KMS-11 (cell line): Measurements from ENCODE around the gene FUS.

Experiments
- H2AFZ ChIP-seq: fragments of 200-600 bp; sonication (generic); 2 replicates; pipeline ENCODE4 v1.6.1; 2016; ENCODE audit warnings: antibody characterized with exemption, mixed run types, low read depth
- H3K27ac ChIP-seq: fragments of 200-600 bp; sonication (generic); 2 replicates; pipeline ENCODE4 v1.6.1; 2016; ENCODE audit warnings: mild to moderate bottlenecking, mixed run types
- H3K27me3 ChIP-seq: fragments of 200-600 bp; sonication (generic); 2 replicates; pipeline ENCODE4 v1.6.1; 2017; ENCODE audit warnings: mild to moderate bottlenecking, low read depth, mixed run types, moderate library complexity; ENCODE audit not compliant: insufficient read depth
- H3K36me3 ChIP-seq: fragments of 200-600 bp; sonication (generic); 2 replicates; pipeline ENCODE4 v1.6.1; 2017; ENCODE audit warnings: mild to moderate bottlenecking, mixed run types; ENCODE audit not compliant: insufficient read depth
- H3K4me1 ChIP-seq: fragments of 200-600 bp; sonication (generic); 2 replicates; pipeline ENCODE4 v1.6.1; 2016; ENCODE audit warnings: mild to moderate bottlenecking, low read depth, mixed run types; ENCODE audit not compliant: poor library complexity, severe bottlenecking
- H3K4me2 ChIP-seq: fragments of 200-600 bp; sonication (generic); 2 replicates; pipeline ENCODE4 v1.7.0; 2016; ENCODE audit warnings: mild to moderate bottlenecking, mixed run types
- H3K4me3 ChIP-seq: fragments of 200-600 bp; sonication (generic); IDR thresholded peaks from 2 replicates; pipeline ENCODE4 v1.6.1; 2017; ENCODE audit warnings: low read depth, low read length, mixed read lengths; ENCODE audit not compliant: insufficient read depth
- H3K79me2 ChIP-seq: fragments of 200-600 bp; sonication (generic); 2 replicates; pipeline ENCODE4 v1.6.1; 2016; ENCODE audit warnings: low read depth, mixed run types; ENCODE audit not compliant: insufficient read depth
- H3K9ac ChIP-seq: fragments of 200-600 bp; sonication (generic); 2 replicates; pipeline ENCODE4 v1.6.1; 2016; ENCODE audit warnings: mild to moderate bottlenecking, mixed run types
- H4K20me1 ChIP-seq: fragments of 200-600 bp; sonication (generic); 2 replicates; pipeline ENCODE4 v1.6.1; 2016; ENCODE audit warnings: mild to moderate bottlenecking, mixed run types; ENCODE audit not compliant: insufficient read depth
- TF ChIP-seq, protein P1 (sequence below): fragments of 200-600 bp; sonication (generic); conservative IDR thresholded peaks from 2 replicates; pipeline ENCODE4 v1.6.1; 2017; ENCODE audit warnings: low read depth, mild to moderate bottlenecking, antibody characterized with exemption, low read length, moderate library complexity, mixed read lengths

The FUS gene

DNA sequence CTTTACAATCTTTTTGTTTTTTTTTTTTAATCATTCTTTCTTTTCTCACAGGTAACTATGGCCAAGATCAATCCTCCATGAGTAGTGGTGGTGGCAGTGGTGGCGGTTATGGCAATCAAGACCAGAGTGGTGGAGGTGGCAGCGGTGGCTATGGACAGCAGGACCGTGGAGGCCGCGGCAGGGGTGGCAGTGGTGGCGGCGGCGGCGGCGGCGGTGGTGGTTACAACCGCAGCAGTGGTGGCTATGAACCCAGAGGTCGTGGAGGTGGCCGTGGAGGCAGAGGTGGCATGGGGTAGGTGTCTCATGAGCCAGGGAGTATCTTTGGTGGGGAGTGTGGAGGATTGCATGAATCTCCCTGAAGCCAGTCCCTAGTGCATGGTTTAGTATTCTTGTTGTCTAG is 4.9 kb downstream of the FUS start:
- no peak overlapping the region for H3K9ac ChIP-seq
- no peak overlapping the region; the same call in 1 of the 2 replicates for H3K4me2 ChIP-seq
- peaks cover 53% of the 10 kb centered on the region for H4K20me1 ChIP-seq
- no peak overlapping the region for H3K27ac ChIP-seq
- peaks cover 80% of the 10 kb centered on the region for H3K36me3 ChIP-seq
- H3K79me2 ChIP-seq: peaks cover 98% of the 10 kb centered on the region
- TF ChIP-seq, protein P1, sequence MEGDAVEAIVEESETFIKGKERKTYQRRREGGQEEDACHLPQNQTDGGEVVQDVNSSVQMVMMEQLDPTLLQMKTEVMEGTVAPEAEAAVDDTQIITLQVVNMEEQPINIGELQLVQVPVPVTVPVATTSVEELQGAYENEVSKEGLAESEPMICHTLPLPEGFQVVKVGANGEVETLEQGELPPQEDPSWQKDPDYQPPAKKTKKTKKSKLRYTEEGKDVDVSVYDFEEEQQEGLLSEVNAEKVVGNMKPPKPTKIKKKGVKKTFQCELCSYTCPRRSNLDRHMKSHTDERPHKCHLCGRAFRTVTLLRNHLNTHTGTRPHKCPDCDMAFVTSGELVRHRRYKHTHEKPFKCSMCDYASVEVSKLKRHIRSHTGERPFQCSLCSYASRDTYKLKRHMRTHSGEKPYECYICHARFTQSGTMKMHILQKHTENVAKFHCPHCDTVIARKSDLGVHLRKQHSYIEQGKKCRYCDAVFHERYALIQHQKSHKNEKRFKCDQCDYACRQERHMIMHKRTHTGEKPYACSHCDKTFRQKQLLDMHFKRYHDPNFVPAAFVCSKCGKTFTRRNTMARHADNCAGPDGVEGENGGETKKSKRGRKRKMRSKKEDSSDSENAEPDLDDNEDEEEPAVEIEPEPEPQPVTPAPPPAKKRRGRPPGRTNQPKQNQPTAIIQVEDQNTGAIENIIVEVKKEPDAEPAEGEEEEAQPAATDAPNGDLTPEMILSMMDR: no peak
- H3K27me3 ChIP-seq: no peaks in the 10 kb centered on the region
- H2AFZ ChIP-seq: no peak overlapping the region
- H3K4me3 ChIP-seq: no peak overlapping the region
- peaks cover 68% of the 10 kb centered on the region for H3K4me1 ChIP-seq

DNA sequence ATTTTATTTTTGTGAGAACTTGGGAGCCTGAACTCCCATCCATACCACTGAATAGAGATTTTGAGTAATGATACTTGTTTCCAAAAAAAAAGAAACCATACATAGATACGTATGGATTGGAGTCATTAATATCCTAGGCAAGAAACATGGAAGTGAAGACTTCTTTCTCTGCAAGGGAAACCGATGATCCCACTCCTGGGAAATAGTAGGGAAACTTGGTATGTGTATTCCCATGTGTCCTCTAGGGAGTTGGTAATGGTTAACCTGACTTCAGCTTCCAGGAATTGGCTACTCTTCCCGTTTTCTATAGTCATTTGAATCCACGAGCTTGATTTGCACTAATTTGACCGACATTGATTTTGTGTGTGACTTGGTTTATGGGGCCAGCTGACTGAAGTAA is 5.4 kb downstream of the FUS start:
- no peaks in the 10 kb centered on the region for H3K27me3 ChIP-seq
- peaks cover 68% of the 10 kb centered on the region for H3K4me1 ChIP-seq
- H3K4me2 ChIP-seq: no peak overlapping the region
- TF ChIP-seq, protein P1: no peak
- no peak overlapping the region for H3K9ac ChIP-seq
- H3K4me3 ChIP-seq: no peak overlapping the region
- H3K27ac ChIP-seq: no peak overlapping the region
- no peak overlapping the region for H2AFZ ChIP-seq
- peaks cover 99% of the 10 kb centered on the region for H3K79me2 ChIP-seq
- peaks cover 80% of the 10 kb centered on the region for H3K36me3 ChIP-seq
- peaks cover 53% of the 10 kb centered on the region for H4K20me1 ChIP-seq

DNA sequence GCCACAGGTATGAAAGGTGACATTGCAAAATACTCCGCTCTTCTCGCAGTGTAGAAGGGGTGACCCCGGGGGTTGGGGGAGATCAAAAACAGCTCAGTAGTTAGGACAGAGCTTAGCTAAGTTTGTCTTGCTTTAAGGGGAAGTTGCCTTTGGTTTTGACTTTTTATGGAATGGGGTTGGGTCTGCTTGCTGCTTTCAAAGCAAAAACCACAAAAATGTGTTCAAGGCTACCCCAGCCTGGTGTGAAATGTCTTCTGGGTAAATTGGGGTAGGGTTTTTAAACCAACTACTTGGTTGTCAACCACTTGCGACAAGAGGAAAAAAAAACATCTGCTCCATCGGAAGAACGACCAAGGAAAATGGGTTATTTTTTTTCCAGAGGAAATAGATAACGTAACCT is 6.2 kb downstream of the FUS start:
- Histone ChIP-seq H2AFZ (no peak overlapping the region), H3K4me2 (no peak overlapping the region), H3K27me3 (no peaks in the 10 kb centered on the region), H3K4me3 (no peak overlapping the region), H3K4me1 (peaks cover 68% of the 10 kb centered on the region), H3K79me2 (peaks cover 93% of the 10 kb centered on the region), H3K9ac (no peak overlapping the region), H4K20me1 (peaks cover 48% of the 10 kb centered on the region), H3K36me3 (peaks cover 84% of the 10 kb centered on the region), H3K27ac (no peak overlapping the region)
- TF ChIP-seq, protein P1: no peak

DNA sequence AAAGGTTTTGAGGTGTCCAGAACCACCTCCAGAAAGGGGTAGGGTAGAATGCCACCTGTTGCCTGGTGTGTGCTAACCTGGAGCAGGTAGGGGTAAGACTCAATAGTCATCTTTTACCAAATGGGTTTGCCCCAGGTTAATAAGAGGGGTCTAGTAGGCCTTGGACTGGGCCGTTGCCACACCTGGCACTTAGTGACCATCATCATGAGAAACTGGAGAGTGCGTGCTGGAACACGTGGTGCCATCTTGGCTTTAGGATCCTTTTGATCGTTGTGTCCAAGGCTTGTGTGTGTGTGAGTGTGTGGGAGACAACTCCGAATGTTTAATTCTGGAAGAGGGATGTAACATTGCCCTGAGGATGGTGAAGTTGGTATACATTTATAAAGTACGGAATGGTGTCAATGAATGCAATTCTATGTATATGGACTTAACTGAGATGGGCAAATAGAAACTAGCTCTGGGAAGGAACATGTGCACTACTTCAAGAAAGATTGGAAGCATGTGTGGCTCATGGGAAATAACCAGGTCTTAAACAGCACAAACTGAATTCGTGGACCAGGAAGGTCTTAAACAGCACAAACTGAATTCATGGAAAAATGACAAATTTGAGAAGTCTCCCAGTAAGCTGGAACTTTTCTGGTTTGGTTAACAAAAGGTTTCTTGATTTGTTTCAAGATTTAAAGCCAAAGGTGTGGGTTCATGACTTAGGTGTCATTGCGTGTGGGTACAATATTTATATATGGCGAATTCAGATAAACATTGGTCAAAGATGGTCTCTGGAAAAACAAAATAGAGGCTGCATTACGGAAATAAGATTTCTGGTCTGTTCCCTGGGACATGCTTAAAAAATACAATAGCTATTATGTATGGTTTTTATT is 7.2 kb downstream of the FUS start:
- peaks cover 83% of the 10 kb centered on the region for H3K79me2 ChIP-seq
- TF ChIP-seq, protein P1: no peak
- H2AFZ ChIP-seq: no peak overlapping the region
- no peak overlapping the region for H3K27ac ChIP-seq
- no peaks in the 10 kb centered on the region for H3K27me3 ChIP-seq
- peaks cover 38% of the 10 kb centered on the region for H4K20me1 ChIP-seq
- H3K9ac ChIP-seq: no peak overlapping the region
- peaks cover 76% of the 10 kb centered on the region for H3K36me3 ChIP-seq
- H3K4me2 ChIP-seq: no peak overlapping the region
- peaks cover 58% of the 10 kb centered on the region for H3K4me1 ChIP-seq
- H3K4me3 ChIP-seq: no peak overlapping the region
